Naive thymus-derived CD4-positive, alpha-beta T cell (primary cell): ENCODE measurements around the gene FGL2. TPM values are rescaled to one million over a fixed set of nuclear protein-coding genes. Genes with fewer than 3 reads are reported as not detected.

ENCODE experiments used
- ATAC-seq: fragments of 150-1000 bp; cut with Tn5 transposase; 2 replicates; pipeline ENCODE4 v1.10.0; 2021; ENCODE audit warnings: mild to moderate bottlenecking, moderate library complexity
- CTCF ChIA-PET: fragments of 350-600 bp; sonication (Branson Sonifier 250); formaldehyde crosslinking; loops from one replicate; lab custom pipeline; 2021; ENCODE audit warnings: antibody characterized with exemption; lab: Charles Lee
- POLR2A ChIA-PET: fragments of 350-600 bp; sonication (Branson Sonifier 250); formaldehyde crosslinking; loops from one replicate; lab custom pipeline; 2021; ENCODE audit warnings: antibody characterized with exemption, inconsistent platforms; lab: Charles Lee
- DNase-seq, 9 donors: peaks; one replicate each; pipeline versions ENCODE4 v3.0.0 to v3.0.0-alpha.2; 2020 to 2022; ENCODE audit warnings: mixed read lengths in 1 of 9
- H3K27ac ChIP-seq: one replicate; pipeline ENCODE4 v1.7.0; 2013; ENCODE audit warnings: mild to moderate bottlenecking, low read depth, low read length, moderate library complexity
- H3K27me3 ChIP-seq, 2 donors: one replicate each; pipeline ENCODE4 v1.7.0; 2013; ENCODE audit warnings: low read length in 2 of 2, mild to moderate bottlenecking in 2 of 2, moderate library complexity in 2 of 2; ENCODE audit not compliant: control insufficient read depth in 2 of 2, insufficient read depth in 2 of 2
- H3K36me3 ChIP-seq, 3 experiments: 1 replicate in 2 of 3; 2 replicates in 1 of 3; pipeline ENCODE4 v1.7.0; 2013; ENCODE audit warnings: low read length in 3 of 3, mild to moderate bottlenecking in 3 of 3, moderate library complexity in 1 of 3; ENCODE audit not compliant: insufficient read depth in 3 of 3, control insufficient read depth in 2 of 3
- H3K4me1 ChIP-seq, 2 donors: one replicate each; pipeline ENCODE4 v1.7.0; 2013; ENCODE audit warnings: low read length in 2 of 2, mild to moderate bottlenecking in 2 of 2, moderate library complexity in 1 of 2; ENCODE audit not compliant: control insufficient read depth in 2 of 2, insufficient read depth in 2 of 2
- H3K4me3 ChIP-seq: 2 replicates; pipeline ENCODE4 v1.7.0; 2013; ENCODE audit warnings: mild to moderate bottlenecking, low read length
- H3K9me3 ChIP-seq, 3 experiments: 1 replicate in 2 of 3; 2 replicates in 1 of 3; pipeline ENCODE4 v1.7.0; 2013; ENCODE audit warnings: low read length in 3 of 3; ENCODE audit not compliant: control insufficient read depth in 2 of 3
- H3K27ac Mint-ChIP-seq, 9 donors: one replicate each; pipeline ENCODE4 v1.8.0; 2020 to 2022; ENCODE audit warnings: mixed read lengths in 9 of 9, mild to moderate bottlenecking in 8 of 9, moderate library complexity in 5 of 9, inconsistent platforms in 2 of 9
- H3K27me3 Mint-ChIP-seq, 5 donors: one replicate each; pipeline ENCODE4 v1.8.0; 2021 to 2022; ENCODE audit warnings: mixed read lengths in 5 of 5, mild to moderate bottlenecking in 1 of 5
- H3K36me3 Mint-ChIP-seq, 5 donors: one replicate each; pipeline ENCODE4 v1.8.0; 2020 to 2022; ENCODE audit warnings: mixed read lengths in 5 of 5, mild to moderate bottlenecking in 3 of 5, inconsistent platforms in 1 of 5
- H3K4me1 Mint-ChIP-seq, 7 donors: one replicate each; pipeline ENCODE4 v1.8.0; 2020 to 2022; ENCODE audit warnings: mixed read lengths in 7 of 7, mild to moderate bottlenecking in 3 of 7, inconsistent platforms in 1 of 7
- H3K4me3 Mint-ChIP-seq, 10 donors: one replicate each; pipeline ENCODE4 v1.8.0; 2020 to 2022; ENCODE audit warnings: mild to moderate bottlenecking in 10 of 10, mixed read lengths in 10 of 10, moderate library complexity in 6 of 10, inconsistent platforms in 2 of 10
- H3K9me3 Mint-ChIP-seq, 11 donors: one replicate each; pipeline ENCODE4 v1.8.0; 2020 to 2022; ENCODE audit warnings: mixed read lengths in 11 of 11, mild to moderate bottlenecking in 4 of 11, inconsistent platforms in 1 of 11, moderate library complexity in 1 of 11
- intact Hi-C, 2 donors: fragments of 100-400 bp; cut with micrococcal nuclease; formaldehyde crosslinking; loops; one replicate each; pipeline ENCODE4 v1.15.1; 2023
- polyA plus RNA-seq, 2 donors: library from polyadenylated mRNA; unstranded; fragments of 300-500 nt; fragmentation: Illumina TruSeq; gene quantifications; one replicate each; pipeline ENCODE4 v1.2.3, GENCODE V29; 2021
- total RNA-seq, 6 experiments: library from RNA in 5 of 6; stranded (reverse) in 5 of 6; gene quantifications; 1 replicate in 5 of 6; 2 replicates in 1 of 6; pipeline ENCODE4 v1.2.3 and lab custom pipeline; 2021 to 2026

Gene FGL2, protein sequence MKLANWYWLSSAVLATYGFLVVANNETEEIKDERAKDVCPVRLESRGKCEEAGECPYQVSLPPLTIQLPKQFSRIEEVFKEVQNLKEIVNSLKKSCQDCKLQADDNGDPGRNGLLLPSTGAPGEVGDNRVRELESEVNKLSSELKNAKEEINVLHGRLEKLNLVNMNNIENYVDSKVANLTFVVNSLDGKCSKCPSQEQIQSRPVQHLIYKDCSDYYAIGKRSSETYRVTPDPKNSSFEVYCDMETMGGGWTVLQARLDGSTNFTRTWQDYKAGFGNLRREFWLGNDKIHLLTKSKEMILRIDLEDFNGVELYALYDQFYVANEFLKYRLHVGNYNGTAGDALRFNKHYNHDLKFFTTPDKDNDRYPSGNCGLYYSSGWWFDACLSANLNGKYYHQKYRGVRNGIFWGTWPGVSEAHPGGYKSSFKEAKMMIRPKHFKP
- total RNA-seq (100 to 1,000 TPM in 1 of 5 experiments, 10 to 100 TPM in 1, 1 to 10 TPM in 3; 2.8 to 129 (median 3.2) TPM), polyA plus RNA-seq (under 1 TPM; 0.22 to 0.67 TPM), total RNA-seq (lab: John Stamatoyannopoulos, UW) (9.2 reads per million, percentile 34 among the genes with 10 or more reads in this experiment)

GRCh38 chr7:77199013-77199966 lies at the start of gene FGL2:
Gene FGL2 (minus strand): TSS chr7:77199819. CDS start chr7:77199793, 26 bp downstream.
- no peaks in the 10 kb centered on the region for H3K9me3 Mint-ChIP-seq
- ATAC-seq = peak; percentile 88

GRCh38 chr7:77248154-77248553 lies 48.5 kb upstream of the FGL2 start:
- no peaks in the 10 kb centered on the region for H3K9me3 Mint-ChIP-seq
- Histone ChIP-seq H3K4me1 (no peaks in the 10 kb centered on the region), H3K4me3 (no peak overlapping the region), H3K36me3 (no peaks in the 10 kb centered on the region), H3K27ac (no peak overlapping the region), H3K27me3 (no peaks in the 10 kb centered on the region), H3K9me3 (no peaks in the 10 kb centered on the region)
- intact Hi-C loops = loop anchor here in 1 of 2 donors (5.0 kb wide), 1 partner anchor 1071 kb away; no protein-coding TSS in a partner anchor
- DNase-seq (no peak), ATAC-seq (no peak)
- H3K27ac Mint-ChIP-seq = no peak overlapping the region
- POLR2A ChIA-PET = interaction anchor here (0.7 kb wide), 1 partner anchor 126 kb away, joined by 3 read pairs; the partner anchor contains the start of gene CCDC146
- CTCF ChIA-PET = interaction anchor here (0.9 to 2.6 kb wide), 3 partner anchors 10 to 122 kb away, joined by 4 to 12 read pairs (median 9); partner anchors contain the start of gene FGL2
- peaks cover 0 to 9% (median 5%) of the 10 kb centered on the region in 7 donors for H3K4me1 Mint-ChIP-seq
- peaks cover 0 to 7% (median 2%) of the 10 kb centered on the region in 5 donors for H3K36me3 Mint-ChIP-seq
- no peak overlapping the region for H3K4me3 Mint-ChIP-seq
- peaks cover 0 to 17% (median 0%) of the 10 kb centered on the region in 5 donors for H3K27me3 Mint-ChIP-seq

More at GRCh38 chr7:77199013-77199966, at the start of gene FGL2:
- Mint-ChIP-seq H3K27ac (peak within 1 kb of the TSS; percentile 49 to 84 (median 81)), H3K4me3 (peak within 1 kb of the TSS; percentile 82 to 90 (median 84)), H3K4me1 (peaks cover 18 to 49% (median 34%) of the 10 kb centered on the region in 7 donors), H3K36me3 (peaks cover 0 to 13% (median 0%) of the 10 kb centered on the region in 5 donors), H3K27me3 (no peaks in the 10 kb centered on the region)
- intact Hi-C loops = loop anchor here (1.0 to 10.0 kb wide), 6 partner anchors 48 to 338 kb away; partner anchors contain the start of genes CCDC146 (in 2 of the 2) and PTPN12 (in 1 of the 2)
- Histone ChIP-seq H3K4me3 (peak within 1 kb of the TSS; percentile 50), H3K4me1 (peaks cover 0 to 20% of the 10 kb centered on the region in 2 donors), H3K9me3 (no peaks in the 10 kb centered on the region), H3K27ac (peak within 1 kb of the TSS; percentile 58), H3K27me3 (no peaks in the 10 kb centered on the region), H3K36me3 (no peaks in the 10 kb centered on the region)
- POLR2A ChIA-PET = interaction anchor here (1.4 kb wide), 1 partner anchor 129 kb away, joined by 3 read pairs; no protein-coding TSS in a partner anchor
- CTCF ChIA-PET = interaction anchor here (1.5 kb wide), 1 partner anchor 48 kb away, joined by 9 read pairs; no protein-coding TSS in a partner anchor
- DNase-seq = peak in 6 of 9 donors; percentile 13 to 36 (median 33)

- H3K27me3 Mint-ChIP-seq = peaks cover 0 to 16% (median 0%) of the 10 kb centered on the region in 5 donors
- DNase-seq = peak; percentile 65 to 82 (median 79)
Measured at GRCh38 chr7:77247206-77247850, 47.7 kb upstream of the FGL2 start.

GRCh38 chr7:77246026-77246640 lies 46.5 kb upstream of the FGL2 start:
- H3K9me3 ChIP-seq = no peaks in the 10 kb centered on the region
- H3K27ac Mint-ChIP-seq = no peak overlapping the region
- CTCF ChIA-PET = interaction anchor here (0.9 to 2.6 kb wide), 8 partner anchors 8 to 124 kb away, joined by 3 to 12 read pairs (median 8); partner anchors contain the start of genes CCDC146 and FGL2
- no peak for ATAC-seq
- H3K4me1 ChIP-seq = no peaks in the 10 kb centered on the region
- peaks cover 0 to 14% (median 10%) of the 10 kb centered on the region in 5 donors for H3K36me3 Mint-ChIP-seq
- H3K4me3 Mint-ChIP-seq = no peak overlapping the region
- H3K4me3 ChIP-seq = no peak overlapping the region
- H3K4me1 Mint-ChIP-seq = peaks cover 0 to 12% (median 5%) of the 10 kb centered on the region in 7 donors
- peaks cover 0 to 13% (median 0%) of the 10 kb centered on the region in 5 donors for H3K27me3 Mint-ChIP-seq
- POLR2A ChIA-PET = no interaction called here
- no peaks in the 10 kb centered on the region for H3K36me3 ChIP-seq
- intact Hi-C loops = loop anchor here in 1 of 2 donors (2.0 to 5.0 kb wide), 2 partner anchors 47 to 1069 kb away; partner anchors contain the start of gene FGL2
- H3K9me3 Mint-ChIP-seq = no peaks in the 10 kb centered on the region
- no peak for DNase-seq
- H3K27ac ChIP-seq = no peak overlapping the region
- H3K27me3 ChIP-seq = no peaks in the 10 kb centered on the region

More at GRCh38 chr7:77247206-77247850, 47.7 kb upstream of the FGL2 start:
- Mint-ChIP-seq H3K27ac (no peak overlapping the region), H3K9me3 (no peaks in the 10 kb centered on the region), H3K36me3 (peaks cover 0 to 9% (median 2%) of the 10 kb centered on the region in 5 donors), H3K4me1 (peaks cover 0 to 12% (median 3%) of the 10 kb centered on the region in 7 donors), H3K4me3 (no peak overlapping the region)
- Histone ChIP-seq H3K36me3 (no peaks in the 10 kb centered on the region), H3K9me3 (no peaks in the 10 kb centered on the region), H3K27ac (no peak overlapping the region), H3K27me3 (no peaks in the 10 kb centered on the region), H3K4me1 (no peaks in the 10 kb centered on the region), H3K4me3 (no peak overlapping the region)
- POLR2A ChIA-PET = interaction anchor here (1.2 kb wide), 1 partner anchor 168 kb away, joined by 3 read pairs; no protein-coding TSS in a partner anchor
- CTCF ChIA-PET = interaction anchor here (0.6 to 2.6 kb wide), 15 partner anchors 8 to 289 kb away, joined by 3 to 12 read pairs (median 5); partner anchors contain the start of genes CCDC146 and FGL2
- intact Hi-C loops = loop anchor here (1.0 to 5.0 kb wide), 5 partner anchors 48 to 1070 kb away; partner anchors contain the start of genes CCDC146 (in 2 of the 2) and FGL2 (in 2 of the 2)
- ATAC-seq = peak; percentile 99

GRCh38 chr7:77245015-77245755 lies 45.6 kb upstream of the FGL2 start:
- peaks cover 0 to 14% (median 10%) of the 10 kb centered on the region in 5 donors for H3K36me3 Mint-ChIP-seq
- no peak overlapping the region for H3K4me3 Mint-ChIP-seq
- Histone ChIP-seq H3K27me3 (no peaks in the 10 kb centered on the region), H3K4me1 (no peaks in the 10 kb centered on the region), H3K27ac (no peak overlapping the region), H3K4me3 (no peak overlapping the region), H3K36me3 (no peaks in the 10 kb centered on the region), H3K9me3 (no peaks in the 10 kb centered on the region)
- H3K9me3 Mint-ChIP-seq = peaks cover 0 to under 1% (median 0%) of the 10 kb centered on the region in 11 donors
- H3K27ac Mint-ChIP-seq = no peak overlapping the region
- CTCF ChIA-PET = no interaction called here
- ATAC-seq = no peak
- H3K27me3 Mint-ChIP-seq = peaks cover 0 to 9% (median 0%) of the 10 kb centered on the region in 5 donors
- POLR2A ChIA-PET = no interaction called here
- intact Hi-C loops = loop anchor here in 1 of 2 donors (5.0 kb wide), 1 partner anchor 1068 kb away; no protein-coding TSS in a partner anchor
- DNase-seq = no peak
- peaks cover 0 to 14% (median 5%) of the 10 kb centered on the region in 7 donors for H3K4me1 Mint-ChIP-seq
